ENCODE measurements around the gene SLC1A4.
A peak's percentile ranks its signal among the peaks of the same experiment; 100 is the strongest.
"Not testable (repeated sequence)": the region's sequence is repeated elsewhere in the genome, so short reads cannot be mapped to it uniquely, and the experiment has no call there.

Gene SLC1A4

DNA sequence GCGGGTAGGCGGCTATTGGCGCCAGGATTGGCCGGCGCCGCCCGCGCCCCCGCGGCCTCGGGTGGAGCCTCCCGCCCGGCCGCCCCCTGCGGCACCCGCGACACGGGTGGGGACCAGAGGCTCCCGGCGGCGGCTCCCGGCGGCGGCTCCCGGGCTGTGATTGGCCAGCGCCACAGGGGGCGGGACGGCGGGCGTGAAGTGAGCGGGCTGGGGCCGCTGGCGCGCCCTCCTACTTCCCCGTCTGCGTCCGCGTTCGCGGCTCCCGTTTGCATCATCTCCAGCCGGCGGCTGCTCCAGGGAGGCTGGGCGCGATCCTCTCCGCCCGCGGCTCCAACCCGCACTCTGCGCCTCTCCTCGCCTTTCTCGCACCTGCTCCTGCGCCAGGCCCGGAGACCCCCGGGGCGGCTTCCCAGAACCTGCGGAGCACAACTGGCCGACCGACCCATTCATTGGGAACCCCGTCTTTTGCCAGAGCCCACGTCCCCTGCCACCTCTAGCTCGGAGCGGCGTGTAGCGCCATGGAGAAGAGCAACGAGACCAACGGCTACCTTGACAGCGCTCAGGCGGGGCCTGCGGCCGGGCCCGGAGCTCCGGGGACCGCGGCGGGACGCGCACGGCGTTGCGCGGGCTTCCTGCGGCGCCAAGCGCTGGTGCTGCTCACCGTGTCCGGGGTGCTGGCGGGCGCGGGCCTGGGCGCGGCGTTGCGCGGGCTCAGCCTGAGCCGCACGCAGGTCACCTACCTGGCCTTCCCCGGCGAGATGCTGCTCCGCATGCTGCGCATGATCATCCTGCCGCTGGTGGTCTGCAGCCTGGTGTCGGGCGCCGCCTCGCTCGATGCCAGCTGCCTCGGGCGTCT, at the start of gene SLC1A4:
Gene SLC1A4 (plus strand): TSS at position 274 of the 856 bp plus-strand sequence. CDS start 245 bp downstream, at position 519.
- peak; percentile 98 for DNase-seq (ENCODE audit: low spot score)
- FAIRE-seq, result no peak

DNA sequence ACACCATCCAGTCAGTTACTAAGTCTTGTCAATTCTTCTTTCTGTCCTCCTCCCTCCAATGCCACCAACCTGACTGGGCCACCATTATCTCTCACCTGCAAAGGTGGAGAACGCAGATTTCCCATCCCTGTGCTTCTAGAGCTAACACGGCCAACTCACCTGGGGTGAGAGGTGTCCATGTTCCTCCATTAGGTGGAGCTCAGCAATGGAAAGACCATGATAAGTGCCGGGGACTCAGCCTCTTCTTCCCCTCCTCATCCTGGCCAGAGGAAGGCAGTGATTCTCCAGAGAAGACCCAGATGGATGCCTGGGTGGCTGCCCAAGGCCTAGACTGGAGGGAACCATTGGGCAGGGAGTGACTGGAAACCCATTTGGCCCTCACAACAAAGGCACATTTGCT, 48.1 kb upstream of the SLC1A4 start:
- FAIRE-seq, result no peak
- no peak for DNase-seq (ENCODE audit: low spot score)

DNA sequence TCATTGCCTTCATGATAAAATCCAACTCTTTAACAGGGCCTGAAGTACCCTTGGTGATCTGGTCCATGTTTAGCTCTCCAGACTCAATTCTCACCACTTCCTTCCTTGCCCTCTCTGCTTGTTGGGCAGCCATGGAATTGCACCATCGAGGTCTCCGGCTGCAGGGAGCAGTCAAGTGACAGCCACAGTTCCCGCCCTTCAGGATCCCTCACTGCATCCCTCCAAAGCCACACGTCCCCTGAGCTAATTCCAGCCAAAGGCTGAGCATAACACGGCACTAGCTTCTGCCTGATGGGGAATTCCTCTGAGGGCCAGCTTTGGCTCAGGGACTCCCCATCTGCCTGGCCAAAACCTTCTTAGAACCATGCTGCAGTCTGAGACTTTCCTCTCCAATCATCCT, 47.4 kb upstream of the SLC1A4 start:
- no peak for FAIRE-seq
- DNase-seq (ENCODE audit: low spot score), result no peak

DNA sequence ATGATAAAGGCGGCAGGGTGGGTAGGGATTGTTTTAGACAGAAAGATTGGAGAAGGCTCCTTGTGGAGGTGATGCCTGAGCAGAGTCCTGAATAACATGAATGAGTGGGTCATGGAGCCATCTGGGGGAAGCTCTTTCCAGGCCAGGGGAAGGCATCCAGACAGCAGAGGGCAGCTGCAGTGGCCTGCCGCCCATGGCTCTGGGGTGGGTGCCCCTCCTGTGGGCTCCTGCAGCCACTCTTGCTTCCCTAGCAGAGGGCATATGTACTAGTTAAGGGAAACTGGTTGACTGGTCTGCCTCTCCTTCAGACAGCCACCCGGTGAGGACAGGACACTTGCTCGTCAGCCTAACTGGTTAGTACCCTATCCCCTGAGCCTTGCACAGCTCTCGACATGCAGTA, 46.5 kb upstream of the SLC1A4 start:
- no peak for FAIRE-seq

DNA sequence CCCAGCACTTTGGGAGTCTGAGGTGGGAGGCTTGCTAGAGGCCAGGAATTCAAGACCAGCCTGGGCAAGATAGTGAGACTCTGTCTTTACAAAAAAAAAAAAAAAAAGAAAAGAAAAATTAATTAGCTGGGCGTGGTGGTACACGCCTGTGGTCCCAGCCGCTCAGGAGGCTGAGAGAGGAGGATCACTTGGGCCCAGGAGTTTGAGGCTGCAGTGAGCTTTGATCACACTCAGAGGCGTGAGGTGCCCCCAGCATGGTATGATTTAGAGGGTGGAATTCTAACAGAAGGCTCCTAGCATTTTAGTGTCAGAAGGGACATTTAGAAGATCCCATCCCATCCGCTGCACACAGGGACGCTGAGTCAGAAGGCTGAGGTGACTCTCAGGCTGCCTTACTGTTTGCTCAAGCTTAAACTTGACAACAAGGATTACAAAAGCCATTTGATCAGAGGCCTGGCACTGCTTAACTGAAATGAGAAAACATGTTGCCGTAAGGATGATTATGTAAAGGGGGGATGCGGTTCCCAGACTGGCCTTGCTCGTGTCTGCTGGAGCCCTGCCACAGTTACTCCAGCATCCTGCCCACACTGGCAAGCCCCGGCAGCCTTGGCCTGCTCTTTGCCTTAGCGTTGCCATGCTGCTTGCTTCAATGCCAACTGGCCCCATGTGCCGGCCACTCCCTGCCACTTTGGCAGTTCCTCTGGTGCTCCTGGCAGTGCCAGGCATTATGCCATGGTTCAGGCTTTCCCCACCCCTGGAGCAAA, 45.6 kb upstream of the SLC1A4 start:
- DNase-seq (ENCODE audit: low spot score) (peak; percentile 39), FAIRE-seq (no peak)

More for the DNA sequence above, 46.5 kb upstream of the SLC1A4 start:
- no peak for DNase-seq (ENCODE audit: low spot score)

DNA sequence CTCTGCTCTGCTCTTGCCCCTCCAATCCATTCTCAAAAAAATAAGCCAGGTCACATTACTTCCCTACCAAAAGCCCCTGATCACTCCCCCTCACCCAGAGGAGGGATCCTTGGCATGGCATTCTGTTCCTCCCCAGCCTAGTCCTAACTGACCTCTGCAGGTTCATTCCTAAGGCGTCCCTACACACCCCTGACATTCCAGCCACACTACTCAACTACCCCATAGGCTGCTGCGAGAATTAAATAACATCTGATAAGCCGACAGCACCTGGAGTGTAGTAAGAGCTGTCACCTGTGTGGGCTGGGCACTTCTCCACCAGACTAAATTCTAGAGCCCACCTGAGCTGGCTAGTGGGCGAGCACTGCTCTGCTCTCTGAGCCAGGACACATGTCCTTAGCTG, 44.7 kb upstream of the SLC1A4 start:
- DNase-seq (ENCODE audit: low spot score) (no peak), FAIRE-seq (no peak)

DNA sequence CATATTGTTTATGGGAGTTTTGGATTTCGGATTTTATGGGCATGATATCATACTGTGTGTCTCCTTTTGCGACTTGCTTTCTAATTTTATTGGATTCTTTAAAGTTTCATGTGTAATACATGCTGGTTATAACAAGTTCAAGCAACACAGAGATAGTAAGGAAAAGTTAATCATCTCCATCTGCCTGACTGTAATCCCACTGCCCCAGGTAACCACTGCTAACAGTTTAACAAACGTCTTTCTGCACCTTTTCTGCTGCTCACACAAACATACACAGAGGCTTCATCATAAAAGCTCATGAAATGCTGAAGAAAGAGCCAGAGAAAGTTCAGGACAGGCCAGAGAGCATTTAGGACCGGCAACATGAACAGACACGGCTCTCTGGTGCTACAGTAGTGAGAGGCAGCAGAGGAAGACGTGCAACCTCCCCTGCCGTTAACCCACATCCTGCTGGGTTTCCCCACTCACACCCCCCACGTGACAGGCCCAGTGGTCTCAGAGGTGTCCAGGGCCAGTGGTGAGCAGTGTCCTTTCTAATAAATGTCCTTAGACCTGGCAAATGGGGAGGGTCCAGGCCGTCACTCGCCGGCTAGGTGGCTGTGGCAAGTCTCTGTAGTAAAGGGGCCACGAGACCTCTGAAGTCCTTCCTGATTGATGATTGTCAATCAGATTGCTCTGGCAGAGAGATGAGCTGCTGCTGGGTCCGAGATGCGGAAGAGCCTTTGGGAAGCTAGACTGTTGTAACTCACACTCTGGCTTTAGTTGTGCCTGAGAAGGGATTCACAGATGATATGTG, 43.0 kb upstream of the SLC1A4 start:
- no peak for DNase-seq (ENCODE audit: low spot score)
- no peak for FAIRE-seq

DNA sequence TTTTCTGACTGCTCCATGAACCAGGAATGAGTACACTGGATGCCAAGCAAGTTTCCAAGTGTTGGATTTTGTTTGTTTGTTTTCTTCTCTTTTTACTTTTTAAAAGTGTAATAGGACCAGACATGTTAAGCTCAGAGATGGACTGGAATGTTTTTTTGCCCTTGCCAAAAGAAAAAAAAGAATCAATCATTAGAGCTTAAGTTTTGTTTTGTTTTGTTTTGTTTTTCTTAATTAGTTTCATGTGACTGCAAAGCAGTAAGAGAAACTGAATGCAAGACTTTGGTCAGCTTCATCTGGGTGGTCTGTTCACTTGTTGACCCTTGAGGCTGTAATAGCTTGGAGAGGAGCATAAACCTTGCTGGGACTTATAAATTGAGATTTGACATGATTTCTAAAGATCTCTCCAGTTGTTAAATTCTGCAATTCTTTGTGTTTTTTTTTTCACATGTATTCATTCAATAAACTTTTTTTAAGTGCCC, 42.4 kb upstream of the SLC1A4 start:
- FAIRE-seq (no peak), DNase-seq (ENCODE audit: low spot score) (no peak)

DNA sequence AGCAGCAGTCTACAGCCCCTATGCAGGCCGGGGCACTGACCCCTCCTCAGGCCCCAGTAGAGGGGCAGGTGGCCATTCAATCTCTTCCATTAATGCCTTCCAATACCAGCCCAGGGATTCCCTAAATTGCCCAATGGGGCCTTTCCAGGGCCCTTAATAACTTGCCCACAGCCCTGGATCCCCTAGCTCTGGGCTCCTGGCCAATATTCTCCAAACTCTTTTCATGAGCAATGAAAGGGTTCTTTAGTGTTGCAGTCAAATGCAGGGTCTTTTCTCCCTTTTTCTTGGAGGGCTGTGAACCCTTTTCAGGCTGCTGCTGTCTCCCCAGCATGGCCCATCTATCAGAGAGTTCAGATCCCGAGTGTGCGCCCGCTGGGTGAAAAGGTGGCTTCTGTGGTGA, 41.3 kb upstream of the SLC1A4 start:
- DNase-seq (ENCODE audit: low spot score) (no peak), FAIRE-seq (no peak)

DNA sequence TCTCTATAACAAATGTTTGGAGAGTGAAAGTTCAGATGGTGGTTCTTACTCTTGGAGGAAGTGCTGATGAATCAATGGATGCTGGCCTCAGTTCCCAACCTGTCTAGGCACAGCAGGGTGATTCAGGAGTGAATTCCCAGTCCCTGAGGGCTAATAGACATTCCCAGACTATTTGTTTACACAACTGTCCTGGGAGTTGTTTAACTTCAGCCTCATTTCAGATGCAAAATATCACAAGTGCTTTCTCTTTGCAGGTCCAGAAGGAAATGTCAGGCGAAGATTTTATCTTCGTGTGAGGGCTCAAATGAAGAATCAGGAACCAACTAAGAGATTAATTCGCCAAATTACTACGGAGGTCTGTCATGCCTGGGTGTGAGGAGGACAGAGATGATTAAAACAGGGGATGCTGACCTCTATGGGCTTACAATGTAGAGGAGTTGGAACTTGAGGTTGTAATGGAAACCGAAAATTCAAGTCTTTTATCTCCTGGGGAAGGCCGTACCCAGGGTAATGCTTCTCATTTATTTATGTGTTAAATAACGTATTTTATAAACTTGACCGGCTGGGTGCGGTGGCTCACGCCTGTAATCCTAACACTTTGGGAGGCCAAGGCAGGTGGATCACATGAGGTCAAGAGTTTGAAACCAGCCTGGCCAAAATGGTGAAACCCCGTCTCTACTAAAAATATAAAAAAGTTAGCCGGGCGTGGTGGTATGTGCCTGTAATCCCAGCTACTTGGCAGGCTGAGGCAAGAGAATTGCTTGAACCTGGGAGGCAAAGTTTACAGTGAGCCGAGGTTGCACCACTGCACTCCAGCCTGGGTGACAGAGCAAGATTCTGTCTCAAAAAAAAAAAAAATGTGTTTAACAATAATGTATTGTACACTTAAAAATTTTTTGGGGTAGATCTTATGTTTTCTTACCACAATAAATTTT, 38.7 kb upstream of the SLC1A4 start:
- DNase-seq (ENCODE audit: low spot score) (no peak), FAIRE-seq (no peak)

DNA sequence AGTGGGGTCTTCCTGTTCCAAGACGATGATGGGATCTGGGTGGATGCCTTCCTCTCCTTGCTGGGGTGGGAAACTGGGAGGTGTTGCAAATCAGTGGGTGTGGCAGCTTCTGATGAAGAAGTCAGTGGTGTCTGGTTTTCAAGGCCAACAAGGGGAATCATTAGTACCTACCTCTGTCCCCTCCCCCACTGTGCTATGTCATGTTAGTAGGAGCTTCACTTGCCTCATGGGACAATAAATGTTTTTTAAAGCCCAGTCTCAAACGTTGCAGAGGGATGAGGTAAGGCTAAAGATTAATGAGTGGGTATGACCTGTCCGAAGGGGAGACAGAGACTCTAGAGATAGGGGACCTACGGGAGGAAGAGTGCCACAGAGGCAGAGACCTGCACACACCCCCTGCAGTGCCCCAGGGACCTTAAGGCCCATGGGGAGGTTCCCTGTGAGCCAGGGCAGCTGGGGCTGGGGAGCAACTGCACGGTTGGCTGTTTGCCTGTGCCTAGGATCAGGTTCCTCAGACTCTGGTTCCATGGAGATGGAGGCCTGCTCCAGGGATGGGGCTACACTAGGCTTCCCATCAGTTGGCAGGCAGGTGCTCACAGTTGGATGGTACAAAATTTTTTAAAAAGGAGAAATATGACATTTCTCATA, 37.8 kb upstream of the SLC1A4 start:
- no peak for FAIRE-seq
- DNase-seq (ENCODE audit: low spot score), result no peak

DNA sequence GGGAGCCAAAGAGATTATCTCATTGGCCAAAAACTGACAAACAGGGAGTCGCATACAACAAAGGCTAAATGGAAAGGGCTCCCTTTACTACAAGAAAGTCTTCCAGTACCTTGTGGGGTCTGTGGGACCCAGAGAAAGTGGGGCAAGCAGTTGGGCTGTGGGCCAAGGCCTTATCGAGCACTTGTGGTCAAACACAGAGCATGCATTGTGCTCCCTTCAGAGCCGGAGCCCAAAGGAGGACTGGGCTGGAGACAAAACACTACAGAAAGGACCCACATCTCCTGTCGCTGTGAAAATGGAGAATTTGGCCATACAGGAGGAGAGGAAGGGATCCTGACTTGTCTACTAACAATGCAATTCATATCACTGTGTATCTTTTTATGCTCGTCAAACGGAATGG, 37.1 kb upstream of the SLC1A4 start:
- no peak for FAIRE-seq
- DNase-seq (ENCODE audit: low spot score), result no peak

DNA sequence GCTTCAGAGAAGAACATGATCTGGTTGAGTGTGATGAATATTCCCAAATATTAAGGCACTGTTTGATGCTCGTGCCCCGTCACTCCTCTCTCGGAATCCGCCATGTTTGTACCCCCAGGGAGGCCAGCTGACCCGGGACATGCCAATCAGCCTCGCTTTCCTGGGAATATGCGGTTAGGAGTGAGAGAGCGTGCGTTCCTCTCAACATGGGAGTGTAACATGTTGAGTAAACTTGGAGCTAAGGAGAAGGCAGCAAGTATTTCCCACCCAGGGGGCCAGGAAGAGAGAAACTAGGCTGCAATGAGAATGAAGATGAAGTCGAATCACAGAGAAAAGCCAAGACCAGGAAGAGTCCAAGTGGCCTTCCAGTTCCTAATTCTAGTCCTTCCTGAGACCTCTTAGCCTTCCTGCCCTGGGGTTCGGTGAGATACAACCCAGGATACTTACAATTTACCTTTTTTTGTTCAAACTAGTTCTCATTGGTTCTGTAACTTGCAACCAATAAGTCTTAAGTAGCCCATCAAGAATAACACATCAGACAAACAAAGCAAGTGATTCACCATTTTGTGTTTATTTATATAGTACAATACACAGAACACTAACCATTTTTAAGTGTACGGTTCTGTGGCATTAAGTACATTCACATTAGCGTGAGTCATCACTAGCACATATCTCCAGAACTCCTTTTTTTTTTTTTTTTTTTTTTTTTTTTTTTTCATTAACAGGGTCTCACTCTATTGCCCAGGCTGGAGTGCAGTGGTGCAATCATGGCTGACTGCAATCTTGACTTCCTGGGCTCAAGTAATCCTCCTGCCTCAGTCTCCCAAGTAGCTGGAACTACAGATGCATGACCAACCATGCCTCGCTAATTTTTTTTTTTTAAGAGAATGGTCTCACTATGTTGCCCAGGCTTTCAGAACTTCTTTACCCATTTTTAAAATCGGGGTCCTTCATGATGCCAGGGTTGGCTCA, 36.4 kb upstream of the SLC1A4 start:
- DNase-seq (ENCODE audit: low spot score), result peak; percentile 49
- no peak for FAIRE-seq

DNA sequence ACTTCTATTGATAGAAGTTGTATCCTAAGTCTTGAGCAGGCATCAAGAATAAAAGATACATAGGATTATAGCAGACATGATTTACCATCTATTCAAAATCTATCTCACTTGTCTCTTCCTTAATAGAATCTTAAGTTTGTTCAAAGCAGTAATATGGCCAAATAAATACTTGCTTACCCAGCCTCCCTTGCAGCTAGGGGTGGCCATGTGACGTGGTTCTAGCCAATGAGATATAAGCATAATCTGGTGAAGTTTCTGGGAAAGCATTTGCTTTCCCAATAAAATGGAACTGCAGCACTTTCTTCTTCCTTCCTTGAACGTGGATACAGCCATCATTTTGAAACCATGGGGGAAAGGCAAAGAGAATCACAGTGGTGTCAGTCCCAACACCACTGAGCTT, 33.7 kb upstream of the SLC1A4 start:
- no peak for DNase-seq (ENCODE audit: low spot score)
- no peak for FAIRE-seq

DNA sequence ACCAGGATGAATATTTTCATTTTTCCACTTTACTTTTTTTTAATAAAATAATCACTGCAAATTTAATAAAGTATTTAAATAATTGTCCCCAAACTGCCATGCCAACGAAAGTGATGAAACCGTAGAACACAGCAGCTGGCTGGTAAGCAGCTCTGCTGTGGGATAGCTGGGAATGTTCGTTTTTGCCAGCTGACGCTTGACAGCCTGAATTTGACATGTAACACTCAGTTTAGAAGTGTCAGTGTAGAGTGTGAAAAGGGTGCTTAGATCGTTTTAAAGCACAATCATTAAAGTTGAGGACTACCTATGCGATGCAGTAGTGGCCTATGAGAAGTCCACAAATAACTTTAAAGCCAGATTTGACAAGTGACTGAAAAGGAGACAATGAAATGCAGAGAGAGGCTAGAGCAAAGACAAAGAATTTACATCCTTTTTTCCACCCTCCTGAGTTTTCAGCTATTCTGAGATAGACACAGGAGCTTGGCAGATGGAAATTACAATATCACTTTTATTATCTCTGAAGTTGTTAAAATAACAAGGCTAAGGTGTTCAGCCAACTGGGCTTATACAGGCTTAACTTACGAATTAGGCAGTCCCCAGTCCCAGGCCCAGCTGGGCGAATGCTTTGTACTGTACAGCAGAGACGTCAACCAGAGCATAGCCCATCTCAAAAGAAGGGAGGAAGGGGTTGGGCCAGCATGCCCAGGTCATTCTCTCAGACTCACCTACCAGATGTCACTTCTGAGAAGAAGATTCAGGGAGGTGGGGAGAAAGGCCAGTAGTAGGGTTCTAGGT, 31.9 kb upstream of the SLC1A4 start:
- FAIRE-seq (no peak), DNase-seq (ENCODE audit: low spot score) (no peak)

DNA sequence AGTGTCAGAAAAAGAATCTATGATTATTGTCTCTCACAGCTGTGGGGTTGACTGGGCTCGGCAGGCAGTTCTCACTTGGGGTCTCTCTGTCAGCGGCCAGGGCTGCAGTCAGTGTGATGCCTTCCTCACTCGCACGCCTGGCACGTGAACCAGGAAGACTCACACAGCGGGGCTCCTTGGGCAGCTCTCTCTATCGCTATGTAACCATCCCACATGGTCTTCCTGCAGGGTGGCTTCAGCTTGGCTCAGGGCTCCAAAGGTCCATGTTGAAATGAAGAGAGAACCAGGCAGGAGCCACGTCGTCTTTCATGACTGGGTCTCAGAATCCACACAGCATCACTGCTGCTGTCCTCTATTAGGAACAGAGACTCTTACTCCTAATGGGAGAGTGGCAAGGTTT, 30.6 kb upstream of the SLC1A4 start:
- FAIRE-seq (no peak), DNase-seq (ENCODE audit: low spot score) (no peak)

DNA sequence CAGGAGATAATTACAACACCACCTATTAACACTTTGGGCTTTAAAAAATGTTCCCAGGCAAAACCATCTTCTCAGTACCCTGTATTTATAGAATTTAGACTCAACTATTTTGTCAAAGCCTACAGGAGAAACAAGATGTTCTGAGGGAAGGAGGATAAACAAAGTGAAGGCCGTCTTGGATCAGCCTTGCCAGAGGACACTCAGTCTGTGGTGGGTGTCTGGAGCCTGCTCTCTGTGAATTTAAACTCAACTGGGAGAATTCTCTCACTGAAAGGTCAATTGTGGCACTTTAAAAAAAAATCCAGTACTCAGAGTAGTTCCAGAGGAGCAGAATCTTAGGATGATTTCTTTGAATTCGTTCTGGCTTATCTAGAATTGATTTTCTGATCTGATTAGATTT, 28.4 kb upstream of the SLC1A4 start:
- FAIRE-seq (no peak), DNase-seq (ENCODE audit: low spot score) (no peak)

DNA sequence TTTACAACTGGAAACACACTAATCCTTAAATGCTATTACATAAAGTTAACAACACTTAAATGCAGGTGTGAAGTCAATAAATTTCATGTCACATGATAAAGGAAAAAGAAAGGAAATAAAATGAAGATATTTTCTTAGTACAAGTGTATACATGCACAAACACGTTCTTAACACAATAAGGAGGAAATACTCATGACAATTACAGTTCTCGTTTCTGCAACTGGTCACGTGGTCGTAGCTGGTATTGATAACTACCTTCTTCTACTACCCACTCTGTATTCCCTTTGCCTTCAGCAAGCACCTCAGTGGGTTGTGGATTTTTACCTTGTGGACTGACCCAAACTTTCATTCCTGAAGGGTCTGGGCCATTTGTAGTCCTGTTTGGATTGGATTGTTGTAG, 26.1 kb upstream of the SLC1A4 start:
- FAIRE-seq; DNase-seq (ENCODE audit: low spot score): not testable (repeated sequence)

Data from urothelium cell line (cell line).